B cell (primary cell): ENCODE data around the gene SPON2.

Source experiments
- CTCF ChIP-seq: fragments of 200-600 bp; IDR thresholded peaks from one replicate; pipeline ENCODE4 v1.8.0; 2022; ENCODE audit warnings: antibody characterized with exemption, mild to moderate bottlenecking
- EZH2 ChIP-seq: IDR thresholded peaks from 2 replicates; pipeline ENCODE4 v1.6.1; 2012; ENCODE audit warnings: borderline replicate concordance, low read depth, mild to moderate bottlenecking, moderate library complexity, low read length; ENCODE audit not compliant: insufficient read depth, poor library complexity, severe bottlenecking

- TF ChIP-seq CTCF, result no peak
- TF ChIP-seq EZH2, result no peak
Measured at GRCh38 chr4:1210241-1210841, 38.0 kb upstream of the SPON2 start.
